Ammon's horn (tissue), 1 donor: ENCODE data around the gene SYT11.
"Not testable (repeated sequence)": the region's sequence is repeated elsewhere in the genome, so short reads cannot be mapped to it uniquely, and the experiment has no call there.

Source experiments
- DNase-seq: peaks from one replicate; pipeline ENCODE4 v3.0.0-alpha.2; 2016; ENCODE audit warnings: low spot score

The SYT11 gene, protein sequence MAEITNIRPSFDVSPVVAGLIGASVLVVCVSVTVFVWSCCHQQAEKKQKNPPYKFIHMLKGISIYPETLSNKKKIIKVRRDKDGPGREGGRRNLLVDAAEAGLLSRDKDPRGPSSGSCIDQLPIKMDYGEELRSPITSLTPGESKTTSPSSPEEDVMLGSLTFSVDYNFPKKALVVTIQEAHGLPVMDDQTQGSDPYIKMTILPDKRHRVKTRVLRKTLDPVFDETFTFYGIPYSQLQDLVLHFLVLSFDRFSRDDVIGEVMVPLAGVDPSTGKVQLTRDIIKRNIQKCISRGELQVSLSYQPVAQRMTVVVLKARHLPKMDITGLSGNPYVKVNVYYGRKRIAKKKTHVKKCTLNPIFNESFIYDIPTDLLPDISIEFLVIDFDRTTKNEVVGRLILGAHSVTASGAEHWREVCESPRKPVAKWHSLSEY

DNA sequence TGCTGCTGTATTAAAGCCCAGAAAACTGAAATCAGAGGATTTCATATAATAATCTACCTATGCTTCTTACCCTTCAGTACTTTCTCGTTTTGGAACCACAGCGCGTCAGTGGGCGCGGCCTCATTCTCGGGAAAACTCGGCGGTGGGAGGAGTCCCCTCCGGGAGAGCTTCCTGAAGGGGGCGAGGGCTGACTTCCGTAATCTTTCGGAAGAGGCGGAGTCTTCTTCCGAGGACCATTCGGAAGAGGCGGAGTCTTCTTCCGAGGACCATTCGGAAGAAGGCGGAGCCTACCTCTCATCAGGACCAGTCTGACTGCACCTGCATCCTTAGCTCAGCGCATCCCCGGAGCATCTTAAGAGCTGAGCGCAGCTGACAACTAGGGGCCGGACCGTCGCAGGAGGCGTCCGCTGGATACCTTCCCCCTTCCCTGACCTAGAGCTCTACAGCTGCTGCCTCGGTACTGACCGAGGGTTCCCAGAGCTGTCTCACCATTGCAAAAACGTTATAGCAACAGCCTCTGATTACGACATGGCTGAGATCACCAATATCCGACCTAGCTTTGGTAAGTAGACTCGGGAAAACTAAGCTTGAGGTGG, at the start of gene SYT11:
Gene SYT11, plus strand, starts transcription at position 334 of the 596 bp plus-strand sequence. Its CDS starts 195 bp downstream, at position 529.
- peak; percentile 98 for DNase-seq

DNA sequence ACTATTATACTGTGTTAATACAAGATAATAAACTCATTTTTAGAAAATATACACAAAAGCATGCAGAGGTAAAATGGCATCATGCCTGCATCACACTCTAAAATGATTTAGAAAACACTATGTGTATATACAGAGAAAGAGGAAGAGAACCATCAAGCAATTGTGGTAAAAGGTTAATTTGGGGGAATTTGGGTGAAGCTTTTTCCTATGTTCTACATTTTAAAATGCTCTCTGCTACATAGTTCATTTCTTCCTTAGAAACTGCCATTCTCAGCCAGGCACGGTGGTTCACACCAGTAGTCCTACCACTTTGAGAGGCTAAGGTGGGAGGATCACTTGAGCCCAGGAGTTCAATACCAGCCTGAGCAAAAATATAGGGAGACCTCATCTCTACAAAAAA, 46.5 kb upstream of the SYT11 start:
- DNase-seq: no peak

DNA sequence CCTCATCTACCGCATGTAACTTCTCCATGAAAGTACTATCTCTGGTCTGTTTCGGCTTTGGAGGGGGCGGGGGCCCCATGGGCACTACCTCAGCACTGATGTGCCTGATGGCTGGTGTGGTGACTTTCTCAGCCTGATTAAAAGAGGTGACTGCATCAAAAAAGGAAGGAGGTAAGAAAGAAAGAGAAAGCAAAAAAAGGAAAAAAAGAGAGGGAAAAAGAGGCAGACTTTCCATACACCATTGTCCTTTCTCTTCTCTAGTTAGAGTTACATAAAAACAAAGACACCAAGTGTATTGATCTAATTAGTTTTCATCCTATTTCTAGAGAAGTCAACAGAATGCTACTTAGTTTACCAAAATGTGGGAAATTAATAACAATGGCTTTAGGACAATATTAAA, 45.7 kb upstream of the SYT11 start:
- DNase-seq: no peak

DNA sequence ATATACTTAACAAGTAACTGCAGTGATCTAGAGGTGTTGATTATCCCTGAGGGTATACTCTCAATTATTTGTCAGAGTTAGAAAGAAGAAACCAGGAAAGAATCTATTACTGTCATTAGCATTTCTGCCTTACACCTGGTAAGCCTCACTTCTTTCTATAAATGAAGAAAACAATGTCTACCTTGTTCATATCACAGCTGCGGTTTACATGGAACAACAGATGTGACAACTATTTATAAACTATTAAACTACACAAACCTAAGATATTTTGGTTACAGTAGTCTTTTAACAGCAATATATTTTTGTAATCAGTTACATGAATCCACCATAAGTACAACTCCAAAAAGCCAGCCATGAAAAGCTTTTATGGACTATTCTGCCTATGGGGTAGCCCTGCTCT, 43.0 kb upstream of the SYT11 start:
- DNase-seq: no peak

DNA sequence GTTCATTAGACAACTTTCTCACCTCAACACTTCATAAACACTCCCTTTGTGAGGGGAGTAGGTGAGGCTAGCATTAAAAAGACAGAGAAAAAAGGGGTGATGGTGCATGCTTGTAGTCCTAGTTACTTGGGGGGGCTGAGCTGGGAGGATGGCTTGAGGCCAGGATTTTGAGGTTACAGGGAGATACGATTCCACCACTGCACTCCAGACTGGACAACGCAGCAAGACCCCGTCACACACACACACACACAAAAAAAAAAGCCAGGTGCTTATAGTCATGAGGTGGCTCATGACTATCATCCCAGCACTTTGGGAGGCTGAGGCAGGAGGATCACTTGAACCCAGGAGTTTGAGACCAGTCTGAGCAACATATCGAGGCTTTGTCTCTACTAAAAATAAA, 31.9 kb upstream of the SYT11 start:
- DNase-seq: no peak

DNA sequence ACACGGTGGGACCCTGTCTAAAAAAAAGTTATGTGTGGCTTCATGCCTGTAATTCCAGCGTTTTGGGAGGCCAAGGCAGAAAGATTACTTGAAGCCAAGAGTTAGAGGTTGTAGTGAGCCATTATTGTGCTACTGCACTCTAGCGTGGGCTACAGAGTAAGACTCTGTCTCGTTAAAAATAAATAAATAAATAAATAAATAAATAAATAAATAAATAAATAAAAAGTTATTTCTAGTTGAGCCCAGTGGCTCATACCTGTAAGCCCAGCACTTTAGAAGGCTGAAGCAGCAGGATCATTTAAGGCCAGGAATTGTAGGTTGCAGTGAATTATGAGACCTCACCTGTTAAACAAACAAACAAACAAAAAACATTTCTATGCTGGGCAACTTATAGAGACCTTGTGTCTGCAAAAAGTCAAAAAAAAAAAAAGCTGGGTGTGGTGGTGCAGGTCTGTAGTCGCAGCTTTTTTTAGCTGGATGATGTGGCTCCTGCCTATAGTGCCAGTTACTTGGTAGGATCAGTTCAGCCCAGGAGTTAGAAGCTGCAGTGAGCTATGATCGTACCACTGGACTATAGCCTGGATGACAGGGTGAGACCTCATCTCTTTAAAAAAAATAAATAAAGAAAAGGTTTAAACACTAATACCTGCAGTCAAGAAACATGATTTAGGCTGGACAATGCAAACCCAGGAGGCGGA, 27.9 kb upstream of the SYT11 start:
- DNase-seq: no peak

DNA sequence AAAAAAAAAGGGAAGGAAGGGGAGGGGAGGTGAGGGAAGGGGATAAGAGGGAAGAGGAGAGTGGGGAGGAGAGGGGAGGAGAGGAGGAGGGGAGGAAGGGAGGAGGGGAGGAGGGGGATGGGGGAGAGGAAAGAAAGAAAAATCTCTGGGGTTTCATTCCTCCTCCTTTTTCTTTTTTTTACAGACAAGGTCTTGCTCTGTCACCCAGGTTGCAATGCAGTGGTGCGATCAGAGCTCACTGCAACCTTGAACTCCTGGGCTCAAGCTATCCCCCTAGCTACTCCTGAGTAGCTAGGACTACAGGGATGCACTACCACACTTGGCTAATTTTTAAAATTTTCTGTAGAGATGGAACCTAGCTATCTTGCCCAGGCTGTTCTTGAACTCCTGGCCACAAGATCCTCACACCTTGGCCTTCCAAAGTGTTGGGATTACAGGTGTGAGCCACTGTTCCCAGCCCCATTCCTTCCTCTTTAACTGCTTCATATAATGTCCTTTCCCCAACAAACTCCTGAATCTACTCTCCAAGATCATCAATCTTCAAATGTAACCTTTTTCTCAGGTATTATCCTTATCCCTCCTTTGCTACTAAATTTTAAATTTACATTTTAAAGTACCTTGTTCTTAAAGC, 25.6 kb upstream of the SYT11 start:
- no peak for DNase-seq

DNA sequence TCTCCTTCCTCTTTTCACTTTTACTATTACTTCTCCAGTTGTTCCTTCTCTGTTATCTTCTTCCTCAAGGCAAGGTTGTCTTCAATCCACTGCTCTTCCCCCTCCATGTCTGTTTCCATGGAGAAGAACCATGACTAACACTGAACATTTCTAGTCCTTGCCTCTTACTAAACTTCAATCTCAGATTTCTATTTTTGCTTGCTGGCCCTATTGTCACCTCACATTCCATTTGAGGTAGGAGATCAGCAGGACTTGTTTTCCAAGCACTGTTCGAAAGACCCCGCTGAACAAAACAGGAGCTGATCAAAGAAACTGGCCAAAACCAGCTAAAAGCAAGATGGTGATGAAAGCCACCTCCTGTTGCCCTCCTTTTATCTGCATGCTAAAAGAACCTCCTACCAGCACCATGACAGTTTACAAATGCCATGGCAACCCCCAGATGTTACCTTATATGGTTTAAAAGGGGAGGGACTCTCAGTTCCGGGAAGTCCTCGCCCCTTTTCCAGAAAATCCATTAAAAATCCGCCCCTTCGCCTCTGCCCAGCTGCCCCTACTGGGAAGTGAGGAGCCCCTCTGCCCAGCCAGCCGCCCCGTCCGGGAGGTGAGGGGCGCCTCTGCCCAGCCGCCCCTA, 25.0 kb upstream of the SYT11 start:
- DNase-seq: no peak

DNA sequence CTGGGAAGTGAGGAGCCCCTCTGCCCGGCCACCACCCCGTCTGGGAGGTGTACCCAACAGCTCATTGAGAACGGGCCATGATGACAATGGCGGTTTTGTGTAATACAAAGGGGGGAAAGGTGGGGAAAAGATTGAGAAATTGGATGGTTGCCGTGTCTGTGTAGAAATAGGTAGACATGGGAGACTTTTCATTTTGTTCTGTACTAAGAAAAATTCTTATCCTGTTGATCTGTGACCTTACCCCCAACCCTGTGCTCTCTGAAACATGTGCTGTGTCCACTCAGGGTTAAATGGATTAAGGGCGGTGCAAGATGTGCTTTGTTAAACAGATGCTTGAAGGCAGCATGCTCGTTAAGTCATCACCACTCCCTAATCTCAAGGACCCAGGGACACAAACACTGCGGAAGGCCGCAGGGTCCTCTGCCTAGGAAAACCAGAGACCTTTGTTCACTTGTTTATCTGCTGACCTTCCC, 24.4 kb upstream of the SYT11 start:
- not testable (repeated sequence) for DNase-seq

DNA sequence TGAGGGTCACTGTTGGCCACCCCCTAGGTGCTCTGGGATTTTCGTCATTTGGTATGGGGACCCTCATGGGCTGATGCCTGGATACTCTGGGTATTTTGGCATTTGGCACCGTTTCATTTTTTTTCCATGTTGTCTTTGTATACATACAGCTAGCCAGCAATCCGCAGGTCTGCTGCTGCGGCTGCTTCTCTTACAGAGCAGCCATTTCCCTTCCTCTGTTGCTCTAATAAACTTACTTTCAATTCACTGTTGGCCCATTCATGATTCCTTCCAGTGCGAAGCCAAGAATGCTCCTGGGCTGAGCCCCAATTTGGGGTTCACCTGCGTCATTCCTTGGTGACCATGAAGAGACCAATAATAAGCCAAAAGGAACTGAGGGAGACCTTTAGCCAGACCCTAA, 23.8 kb upstream of the SYT11 start:
- no peak for DNase-seq

DNA sequence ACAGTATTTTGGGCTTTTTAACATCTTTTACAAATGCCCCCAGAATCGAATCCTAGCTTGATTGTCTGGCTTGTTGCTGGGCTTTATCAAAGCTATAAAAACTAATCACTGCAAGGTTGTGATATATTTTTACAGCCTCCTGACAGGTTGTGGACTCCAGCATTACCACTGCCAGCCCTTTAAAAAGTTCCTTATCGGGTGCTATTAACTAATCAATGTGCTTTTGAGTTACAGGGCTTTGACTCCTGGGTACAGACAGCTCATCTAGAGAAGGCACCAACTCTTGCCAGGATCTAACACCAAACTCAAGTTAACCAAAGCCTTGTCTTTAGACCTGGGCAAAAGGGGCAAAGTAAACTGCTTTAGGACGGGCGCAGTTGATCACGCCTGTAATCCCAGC, 19.0 kb upstream of the SYT11 start:
- no peak for DNase-seq

DNA sequence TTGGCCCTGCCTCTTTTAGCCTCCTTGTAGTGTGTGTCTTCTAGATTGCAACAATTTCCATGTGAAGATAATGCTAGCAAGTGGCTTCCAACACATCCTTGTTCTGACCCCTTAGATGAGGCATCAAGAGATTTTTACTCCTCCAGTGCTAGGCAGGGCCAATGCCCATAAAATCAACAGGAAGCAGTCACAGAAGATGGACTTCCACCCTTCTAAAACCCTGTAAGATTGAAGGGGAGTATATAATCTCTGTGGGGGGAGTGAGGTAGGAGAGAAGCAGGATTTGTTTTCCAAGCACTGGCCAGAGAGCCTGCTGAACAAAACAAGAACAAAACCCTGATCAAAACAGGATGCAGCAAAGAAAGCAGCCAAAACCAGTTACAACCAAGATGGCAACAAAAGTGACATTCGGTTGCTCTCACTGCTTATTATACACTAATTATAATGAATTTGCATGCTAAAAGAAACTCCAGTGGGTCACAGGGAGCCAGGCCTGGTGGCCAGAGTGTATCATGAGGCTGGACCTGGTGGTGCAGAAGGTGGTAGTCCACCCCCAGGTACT, 14.4 kb upstream of the SYT11 start:
- no peak for DNase-seq

DNA sequence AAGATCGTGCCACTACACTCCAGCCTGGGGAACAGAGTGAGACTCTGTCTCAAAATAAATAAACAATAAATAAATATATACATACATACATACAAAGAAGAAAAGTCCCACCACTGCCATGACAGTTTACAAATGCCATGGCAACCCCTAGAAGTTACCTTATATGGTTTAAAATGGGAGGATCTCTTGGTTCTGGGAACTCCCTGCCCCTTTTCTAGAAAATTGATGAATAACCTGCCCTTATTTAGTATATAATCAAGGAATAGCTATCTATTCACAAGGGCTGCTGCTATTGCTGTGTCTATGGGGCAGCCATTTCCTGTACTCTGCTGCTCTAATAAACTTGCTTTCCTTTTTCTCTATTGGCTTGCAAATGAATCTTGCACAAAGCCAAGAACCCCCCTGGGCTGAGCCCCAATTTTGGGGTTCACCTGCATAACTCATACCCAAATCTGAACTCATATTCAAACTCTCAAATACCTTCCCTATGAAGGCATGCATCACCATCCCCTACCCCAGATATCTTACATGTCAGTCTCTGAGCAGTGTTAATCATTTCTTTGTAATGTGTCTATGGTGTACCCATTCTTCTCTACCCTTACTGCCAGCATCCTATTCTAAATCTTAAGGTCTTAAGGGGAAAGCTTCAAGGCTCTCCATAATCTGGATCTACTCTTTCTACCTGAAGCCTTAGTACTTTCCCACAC, 11.4 kb upstream of the SYT11 start:
- DNase-seq: no peak

DNA sequence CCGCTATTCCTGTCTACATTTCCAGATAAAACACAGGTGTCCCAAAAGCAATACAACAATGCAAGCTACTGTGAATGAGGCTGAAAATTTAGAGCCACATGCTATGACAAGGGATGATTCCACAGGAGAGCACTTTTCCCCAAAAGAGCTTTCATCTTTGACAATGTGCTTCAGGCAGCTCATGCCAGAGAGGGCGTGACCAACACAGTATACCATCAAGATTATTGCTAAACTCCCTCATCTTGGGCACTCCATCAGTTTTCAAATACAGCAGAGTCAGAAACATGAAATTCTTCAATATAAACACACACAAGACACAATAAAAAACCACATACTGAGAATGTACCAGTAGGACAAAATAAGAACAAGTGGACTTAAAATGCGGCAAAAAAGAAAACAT, 9.0 kb upstream of the SYT11 start:
- no peak for DNase-seq

DNA sequence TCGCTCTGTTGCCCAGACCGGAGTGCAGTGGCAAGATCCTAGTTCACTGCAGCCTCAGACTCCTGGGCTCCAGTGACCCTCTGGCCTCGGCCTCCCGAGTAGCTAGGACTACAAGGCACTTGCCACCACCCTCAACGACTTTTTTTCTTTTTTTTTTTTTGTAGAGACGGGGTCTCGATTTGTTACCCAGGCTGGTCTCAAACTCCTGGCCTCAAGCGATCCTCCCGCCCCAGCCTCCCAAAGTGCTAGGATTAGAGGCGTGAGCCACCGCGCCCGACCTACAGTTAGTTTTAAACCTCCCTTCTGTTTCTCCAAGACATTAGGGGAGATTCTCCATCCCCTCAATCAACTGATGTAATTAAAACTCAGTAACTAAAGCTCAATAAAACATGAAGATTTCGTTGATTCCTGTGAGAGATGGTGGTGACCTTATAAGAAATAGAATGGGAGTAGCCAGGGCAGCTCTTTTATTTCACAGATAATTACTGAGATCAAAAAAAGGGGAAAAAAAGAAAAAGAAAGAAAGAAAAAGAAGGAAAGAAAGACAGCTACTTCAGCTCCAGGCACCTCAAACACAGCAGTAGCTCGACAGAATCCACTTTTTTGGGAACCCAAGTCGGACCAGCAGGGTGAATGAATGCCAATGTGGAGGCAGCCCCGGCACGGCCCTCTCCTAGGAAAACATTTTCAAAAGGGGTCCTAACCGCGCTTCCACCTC, 3.0 kb upstream of the SYT11 start:
- DNase-seq: no peak

DNA sequence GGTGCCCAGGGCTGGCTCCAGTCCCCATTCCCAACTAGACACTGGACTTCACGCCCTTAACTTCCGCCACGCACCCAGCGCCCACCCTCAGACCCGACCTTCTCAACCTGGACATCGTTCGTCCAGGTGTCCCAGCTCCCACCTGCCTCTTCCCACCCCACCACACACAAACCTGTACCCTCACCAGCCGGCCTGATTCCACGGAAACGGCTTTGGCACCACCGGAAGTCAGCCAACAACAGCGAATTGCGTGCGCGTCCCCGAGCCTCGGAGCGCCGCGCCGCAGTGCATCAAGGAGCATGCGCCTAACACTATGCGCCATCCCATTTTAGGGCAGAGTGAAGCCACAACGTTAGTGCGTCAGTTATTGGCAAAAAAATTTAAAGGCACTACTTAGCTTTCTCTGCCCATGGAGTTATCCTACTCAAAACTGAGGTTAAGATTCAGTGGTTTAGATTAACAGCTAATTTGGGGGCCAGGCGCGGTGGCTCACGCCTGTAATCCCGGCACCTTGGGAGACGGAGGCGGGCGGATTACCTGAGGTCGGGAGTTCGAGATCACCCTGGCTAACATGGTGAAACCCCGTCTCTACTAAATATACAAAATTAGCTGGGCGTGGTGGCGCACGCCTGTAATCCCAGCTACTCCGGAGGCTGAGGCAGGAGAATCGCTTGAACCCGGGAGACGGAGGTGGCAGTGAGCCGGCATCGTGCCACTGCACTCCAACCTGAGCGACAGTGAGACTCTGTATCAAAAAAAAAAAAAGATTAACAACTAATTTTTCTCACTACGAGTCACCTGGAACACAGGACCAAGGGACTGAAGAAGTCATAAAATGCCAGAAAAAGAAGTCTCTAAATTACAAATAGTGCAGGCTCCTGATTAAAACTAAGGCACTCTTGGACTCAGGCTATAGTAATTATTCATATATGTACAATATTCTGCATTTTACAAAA, 2.1 kb upstream of the SYT11 start, which contains the start of gene GON4L:
Gene GON4L, minus strand, starts transcription at position 240 of the 956 bp plus-strand sequence. CDS start 3,434 bp downstream, outside the sequence.
- DNase-seq: peak; percentile 96

DNA sequence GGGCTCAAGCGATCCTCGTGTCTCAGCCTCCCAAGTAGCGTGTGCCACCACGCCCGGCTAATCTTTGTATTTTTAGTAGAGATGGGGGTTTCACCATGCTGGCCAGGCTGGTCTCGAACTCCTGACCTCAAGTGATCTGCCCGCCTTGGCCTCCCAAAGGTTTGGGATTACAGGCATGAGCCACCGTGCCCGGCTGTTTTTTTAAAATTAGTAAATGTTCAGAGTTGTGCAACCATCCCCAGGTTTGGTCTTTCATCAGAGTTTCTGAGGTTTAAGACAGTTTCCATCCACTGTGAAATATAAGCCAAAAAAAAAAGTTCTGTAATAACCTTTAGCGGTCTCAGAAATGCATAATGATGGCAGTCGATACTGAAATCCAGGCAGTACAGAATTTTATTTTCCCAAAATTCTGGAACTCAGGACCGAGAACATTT, 550 bp upstream of the SYT11 start:
- no peak for DNase-seq

DNA sequence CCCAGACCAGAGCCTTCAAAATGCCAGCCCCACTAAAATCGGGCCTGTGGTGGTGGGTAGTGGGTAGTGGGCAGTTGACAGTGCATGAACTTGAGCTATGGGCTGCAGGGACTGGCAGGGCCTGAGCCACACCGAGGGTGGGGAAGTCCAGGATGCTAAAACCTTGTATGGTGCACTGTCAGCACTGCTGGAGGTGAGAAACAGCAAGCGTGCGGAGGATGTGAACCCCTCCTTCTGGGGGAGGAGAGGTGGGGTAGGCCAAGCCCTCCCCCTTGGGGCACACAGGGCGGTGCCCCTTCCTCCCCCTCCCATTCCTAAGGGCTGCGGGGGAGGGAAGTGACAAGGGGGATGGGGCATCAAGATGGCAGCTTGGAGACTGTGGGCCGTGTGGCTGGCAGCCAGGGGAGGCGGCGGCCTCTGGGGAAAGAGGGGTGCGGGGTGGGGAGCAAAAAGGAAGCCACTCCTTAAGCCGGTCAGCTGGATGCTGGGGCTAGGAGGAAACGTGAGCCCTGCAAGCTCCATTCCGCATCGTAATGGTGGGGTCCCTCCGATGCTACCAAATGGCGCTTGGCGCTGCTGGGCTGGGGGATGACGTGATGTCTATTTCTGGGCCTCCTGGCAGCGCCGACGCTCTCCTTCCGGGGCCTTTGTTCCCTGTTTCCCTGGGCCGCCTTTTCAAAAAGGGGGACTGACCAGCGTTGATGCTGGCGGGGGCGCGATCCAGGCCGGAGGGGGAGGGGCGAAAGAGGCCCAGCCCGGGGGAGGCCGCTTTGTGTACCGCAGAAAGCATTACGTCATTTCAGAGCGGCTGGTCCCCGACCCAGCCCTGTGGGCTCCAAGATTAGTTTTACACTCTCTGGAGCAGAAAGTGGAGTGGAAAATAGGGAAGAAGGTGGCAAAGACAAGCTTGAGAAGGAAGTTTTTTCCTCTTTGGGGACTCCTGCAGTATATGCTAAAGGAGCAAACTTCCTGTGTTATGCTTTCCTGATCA, 809 bp downstream of the SYT11 start:
- peak; percentile 94 for DNase-seq
